ENCODE measurements around the gene LCN10. TPM values are rescaled to one million over a fixed set of nuclear protein-coding genes. Genes with fewer than 3 reads are reported as not detected.
"Not testable (repeated sequence)": the region's sequence is repeated elsewhere in the genome, so short reads cannot be mapped to it uniquely, and the experiment has no call there.

Gene LCN10
- total RNA-seq, 1 donor from 2014 or later, result not detected

GRCh38 chr9:136766410-136767120 is 23.8 kb upstream of the LCN10 start:
- H3K27me3 Mint-ChIP-seq (ENCODE audit: unreplicated experiment); H3K9me3 Mint-ChIP-seq (ENCODE audit: unreplicated experiment); H3K27ac Mint-ChIP-seq (ENCODE audit: unreplicated experiment); H3K4me1 Mint-ChIP-seq (ENCODE audit: unreplicated experiment); H3K4me3 Mint-ChIP-seq (ENCODE audit: unreplicated experiment); DNase-seq (ENCODE audit: extremely low spot score, unreplicated experiment); H3K36me3 Mint-ChIP-seq (ENCODE audit: unreplicated experiment): not testable (repeated sequence)
- peak; percentile 62 for TF ChIP-seq CTCF (IDR thresholded peaks at IDR 0.05)

GRCh38 chr9:136765745-136766409 is 23.1 kb upstream of the LCN10 start:
- H3K4me1 Mint-ChIP-seq (ENCODE audit: unreplicated experiment); H3K9me3 Mint-ChIP-seq (ENCODE audit: unreplicated experiment); H3K27ac Mint-ChIP-seq (ENCODE audit: unreplicated experiment): not testable (repeated sequence)

GRCh38 chr9:136765041-136765440 is 22.3 kb upstream of the LCN10 start:
- no peaks in the 10 kb centered on the region for H3K9me3 Mint-ChIP-seq (ENCODE audit: unreplicated experiment)
- no peak for DNase-seq (ENCODE audit: extremely low spot score, unreplicated experiment)

More at GRCh38 chr9:136765745-136766409, 23.1 kb upstream of the LCN10 start:
- not testable (repeated sequence) for DNase-seq (ENCODE audit: extremely low spot score, unreplicated experiment); H3K4me3 Mint-ChIP-seq (ENCODE audit: unreplicated experiment); H3K36me3 Mint-ChIP-seq (ENCODE audit: unreplicated experiment); H3K27me3 Mint-ChIP-seq (ENCODE audit: unreplicated experiment)

GRCh38 chr9:136764301-136764891 is 21.7 kb upstream of the LCN10 start, which contains the start of gene LCN15:
Gene LCN15, minus strand, starts transcription at chr9:136764518. Its CDS starts 30 bp downstream, at chr9:136764488.
- H3K4me3 Mint-ChIP-seq (ENCODE audit: unreplicated experiment), result no peak within 1 kb of the TSS
- no peak for DNase-seq (ENCODE audit: extremely low spot score, unreplicated experiment)
- TF ChIP-seq CTCF (IDR thresholded peaks at IDR 0.05), result no peak
- peaks cover 2% of the 10 kb centered on the region for H3K4me1 Mint-ChIP-seq (ENCODE audit: unreplicated experiment)
- H3K27ac Mint-ChIP-seq (ENCODE audit: unreplicated experiment), result no peak within 1 kb of the TSS
- H3K9me3 Mint-ChIP-seq (ENCODE audit: unreplicated experiment), result no peaks in the 10 kb centered on the region
- H3K27me3 Mint-ChIP-seq (ENCODE audit: unreplicated experiment), result peaks cover 6% of the 10 kb centered on the region
- no peaks in the 10 kb centered on the region for H3K36me3 Mint-ChIP-seq (ENCODE audit: unreplicated experiment)

More at GRCh38 chr9:136765041-136765440, 22.3 kb upstream of the LCN10 start:
- Mint-ChIP-seq H3K4me1 (ENCODE audit: unreplicated experiment) (peaks cover 3% of the 10 kb centered on the region), H3K27ac (ENCODE audit: unreplicated experiment) (no peak overlapping the region), H3K4me3 (ENCODE audit: unreplicated experiment) (no peak overlapping the region), H3K36me3 (ENCODE audit: unreplicated experiment) (no peaks in the 10 kb centered on the region), H3K27me3 (ENCODE audit: unreplicated experiment) (peaks cover 6% of the 10 kb centered on the region)
- no peak for TF ChIP-seq CTCF (IDR thresholded peaks at IDR 0.05)

GRCh38 chr9:136763649-136764035 is 20.9 kb upstream of the LCN10 start:
- Mint-ChIP-seq H3K4me3 (ENCODE audit: unreplicated experiment) (no peak overlapping the region), H3K27ac (ENCODE audit: unreplicated experiment) (no peak overlapping the region), H3K4me1 (ENCODE audit: unreplicated experiment) (peaks cover 2% of the 10 kb centered on the region), H3K9me3 (ENCODE audit: unreplicated experiment) (no peaks in the 10 kb centered on the region), H3K27me3 (ENCODE audit: unreplicated experiment) (peaks cover 6% of the 10 kb centered on the region), H3K36me3 (ENCODE audit: unreplicated experiment) (no peaks in the 10 kb centered on the region)
- no peak for DNase-seq (ENCODE audit: extremely low spot score, unreplicated experiment)
- TF ChIP-seq CTCF (IDR thresholded peaks at IDR 0.05), result no peak

All from osteocyte (in vitro differentiated cells).